Fibroblast of peridontal ligament (primary cell): Measurements from ENCODE around the gene VRK1.
A peak's percentile ranks its signal among the peaks of the same experiment; 100 is the strongest.

Experiments used
- DNase-seq: peaks from one replicate; pipeline ENCODE4 v3.0.0-alpha.2; 2010; ENCODE audit errors: extremely low read depth

The VRK1 gene

GRCh38 chr14:96790706-96791105, 6.5 kb upstream of the VRK1 start:
- DNase-seq: no peak

GRCh38 chr14:96792003-96792402, 5.2 kb upstream of the VRK1 start:
- DNase-seq: no peak

GRCh38 chr14:96792591-96792990, 4.6 kb upstream of the VRK1 start:
- DNase-seq: no peak

GRCh38 chr14:96793547-96793946, 3.6 kb upstream of the VRK1 start:
- DNase-seq: no peak

GRCh38 chr14:96795109-96795828, 1.9 kb upstream of the VRK1 start:
- DNase-seq: no peak

- no peak for DNase-seq
Measured at GRCh38 chr14:96797582-96798349, 584 bp downstream of the VRK1 start.

GRCh38 chr14:96798956-96799355, 1.8 kb downstream of the VRK1 start:
- no peak for DNase-seq

- no peak for DNase-seq
Measured at GRCh38 chr14:96799489-96800054, 2.4 kb downstream of the VRK1 start.

GRCh38 chr14:96801931-96802330, 4.7 kb downstream of the VRK1 start:
- no peak for DNase-seq

- DNase-seq: no peak
Measured at GRCh38 chr14:96802963-96803362, 5.8 kb downstream of the VRK1 start.

- peak; percentile 47 for DNase-seq
Measured at GRCh38 chr14:96803958-96804357, 6.8 kb downstream of the VRK1 start.

- no peak for DNase-seq
Measured at GRCh38 chr14:96804895-96805294, 7.7 kb downstream of the VRK1 start.

- DNase-seq: no peak
Measured at GRCh38 chr14:96805956-96806355, 8.8 kb downstream of the VRK1 start.

- DNase-seq: no peak
Measured at GRCh38 chr14:96806836-96807235, 9.7 kb downstream of the VRK1 start.

- DNase-seq: no peak
Measured at GRCh38 chr14:96808619-96809406, 11.6 kb downstream of the VRK1 start.

GRCh38 chr14:96811265-96811664, 14.1 kb downstream of the VRK1 start:
- peak; percentile 98 for DNase-seq

GRCh38 chr14:96811985-96812667, 14.9 kb downstream of the VRK1 start:
- no peak for DNase-seq

- no peak for DNase-seq
Measured at GRCh38 chr14:96816281-96816680, 19.1 kb downstream of the VRK1 start.

GRCh38 chr14:96817750-96818666, 20.8 kb downstream of the VRK1 start:
- no peak for DNase-seq

- DNase-seq: no peak
Measured at GRCh38 chr14:96821501-96821900, 24.3 kb downstream of the VRK1 start.

- no peak for DNase-seq
Measured at GRCh38 chr14:96823652-96824051, 26.5 kb downstream of the VRK1 start.
